Aorta (tissue), 4 donors: ENCODE results near the gene CCT5. TPM values are rescaled to one million over a fixed set of nuclear protein-coding genes. Genes with fewer than 3 reads are reported as not detected.

Source experiments
- polyA plus RNA-seq, 2 donors: library from polyadenylated mRNA; stranded (reverse); fragments of 200-250 nt; gene quantifications; one replicate each; pipeline ENCODE4 v1.2.3, GENCODE V29; 2013
- total RNA-seq, 2 donors: library from RNA; stranded (reverse); fragmentation: NEBNext Ultra II Directional; extraction: Animal tissue kit (Norgen Biotek cat#: 25700); gene quantifications; one replicate each; pipeline ENCODE4 v1.2.1, GENCODE V29; 2021
- donor health status: healthy with polysubstance abuse.
- donor health status: Bipolar disorder and iron deficiency.
- donor health status: DM: no; HTN: no; CAD: no.
- donor health status: DM: yes; HTN: yes; CAD: no.

CCT5 gene
- total and polyA plus RNA-seq, 4 donors = 72.1 to 104 (median 79.7) TPM

Other genes starting within 250 kb of the CCT5 start
- gene ATPSCKMT, start 392 bp upstream of the CCT5 start, total RNA-seq = 10 to 100 TPM in 1 of 2 donors, 1 to 10 TPM in 1; 6.8 to 13.2 TPM
- gene ATPSCKMT, start 392 bp upstream of the CCT5 start, polyA plus RNA-seq = 10 to 100 TPM in 1 of 2 donors, 1 to 10 TPM in 1; 9.9 to 10.8 TPM
- gene CMBL, start 57.6 kb downstream of the CCT5 start, total RNA-seq = 10 to 100 TPM in 1 of 2 donors, 1 to 10 TPM in 1; 7.5 to 20.2 TPM
- 10 to 100 TPM; 19.5 to 76.4 TPM for gene CMBL, start 57.6 kb downstream of the CCT5 start, polyA plus RNA-seq
- 100 to 1,000 TPM; 147 to 153 TPM for gene MARCHF6, start 103.4 kb downstream of the CCT5 start, total RNA-seq
- gene MARCHF6, start 103.4 kb downstream of the CCT5 start, polyA plus RNA-seq = 10 to 100 TPM; 27.7 to 73.9 TPM
- gene ROPN1L, start 191.6 kb downstream of the CCT5 start, total RNA-seq = under 1 TPM in 1 of 2 donors, not detected in 1; 0.68 TPM
- gene ROPN1L, start 191.6 kb downstream of the CCT5 start, polyA plus RNA-seq = under 1 TPM in 1 of 2 donors, not detected in 1; 0.88 TPM